Measurements from ENCODE around the gene BRIP1. TPM values are rescaled to one million over a fixed set of nuclear protein-coding genes. Genes with fewer than 3 reads are reported as not detected.

Gene BRIP1
- total and polyA plus RNA-seq, 2 donors (not counting 1 experiment from before 2014, with no cell fraction given) = 4.0 to 8.1 TPM

DNA sequence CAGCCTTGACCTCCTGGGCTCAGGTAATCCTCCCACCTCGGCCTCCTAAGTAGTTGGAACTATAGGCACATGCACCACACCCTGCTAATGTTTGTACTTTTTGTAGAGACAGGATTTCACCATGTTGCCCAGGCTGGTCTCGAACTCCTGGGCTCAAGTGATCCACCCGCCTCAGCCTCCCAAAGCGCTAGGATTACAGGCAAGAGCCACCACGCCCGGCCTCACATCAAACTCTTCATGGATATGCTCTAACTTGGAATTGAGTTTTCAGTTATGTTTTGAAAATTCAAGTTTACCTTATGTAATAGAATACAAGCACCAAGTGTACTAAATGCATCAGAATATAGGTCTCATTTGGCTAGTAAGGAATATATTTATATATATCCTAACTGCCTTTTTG lies 119.6 kb downstream of the BRIP1 start:
- TF ChIP-seq EZH2 (IDR thresholded peaks at IDR 0.05; ENCODE audit: low read length, missing control alignments) = no peak
- TF ChIP-seq, protein P1, sequence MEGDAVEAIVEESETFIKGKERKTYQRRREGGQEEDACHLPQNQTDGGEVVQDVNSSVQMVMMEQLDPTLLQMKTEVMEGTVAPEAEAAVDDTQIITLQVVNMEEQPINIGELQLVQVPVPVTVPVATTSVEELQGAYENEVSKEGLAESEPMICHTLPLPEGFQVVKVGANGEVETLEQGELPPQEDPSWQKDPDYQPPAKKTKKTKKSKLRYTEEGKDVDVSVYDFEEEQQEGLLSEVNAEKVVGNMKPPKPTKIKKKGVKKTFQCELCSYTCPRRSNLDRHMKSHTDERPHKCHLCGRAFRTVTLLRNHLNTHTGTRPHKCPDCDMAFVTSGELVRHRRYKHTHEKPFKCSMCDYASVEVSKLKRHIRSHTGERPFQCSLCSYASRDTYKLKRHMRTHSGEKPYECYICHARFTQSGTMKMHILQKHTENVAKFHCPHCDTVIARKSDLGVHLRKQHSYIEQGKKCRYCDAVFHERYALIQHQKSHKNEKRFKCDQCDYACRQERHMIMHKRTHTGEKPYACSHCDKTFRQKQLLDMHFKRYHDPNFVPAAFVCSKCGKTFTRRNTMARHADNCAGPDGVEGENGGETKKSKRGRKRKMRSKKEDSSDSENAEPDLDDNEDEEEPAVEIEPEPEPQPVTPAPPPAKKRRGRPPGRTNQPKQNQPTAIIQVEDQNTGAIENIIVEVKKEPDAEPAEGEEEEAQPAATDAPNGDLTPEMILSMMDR (conservative IDR thresholded peaks at IDR 0.05 in 1 of 2, IDR thresholded peaks at IDR 0.05 in 1 of 2; ENCODE audit: low read depth in 1 of 2, low read length in 2 of 2) = no peak
- Histone ChIP-seq H4K20me1 (ENCODE audit: control insufficient read depth, extremely low read depth, insufficient read depth, low read length) (no peaks in the 10 kb centered on the region), H3K4me2 (ENCODE audit: extremely low read depth, insufficient read depth, low read length) (no peak overlapping the region), H3K4me1 (ENCODE audit: control insufficient read depth, extremely low read depth, insufficient read depth, low read length) (no peaks in the 10 kb centered on the region), H3K9me3 (ENCODE audit: control insufficient read depth, insufficient read depth, low read depth, low read length) (no peaks in the 10 kb centered on the region), H3K36me3 (ENCODE audit: control insufficient read depth, insufficient read depth, low read length) (peaks cover 1% of the 10 kb centered on the region), H3K4me3 (replicated peaks in 1 of 4; ENCODE audit: control extremely low read depth in 1 of 4, insufficient read depth in 1 of 4, low read depth in 3 of 4, low read length in 4 of 4) (no peak overlapping the region), H3K27me3 (ENCODE audit: control insufficient read depth, insufficient read depth, low read length) (no peaks in the 10 kb centered on the region), H3K9ac (ENCODE audit: insufficient read depth, low read length) (no peak overlapping the region), H3K27ac (ENCODE audit: insufficient read depth, low read length) (no peak overlapping the region), H2AFZ (ENCODE audit: low read length) (no peak overlapping the region), H3K79me2 (ENCODE audit: control insufficient read depth, insufficient read depth, low read length) (no peaks in the 10 kb centered on the region)
- no peak for DNase-seq (ENCODE audit: low read depth in 2 of 2)

DNA sequence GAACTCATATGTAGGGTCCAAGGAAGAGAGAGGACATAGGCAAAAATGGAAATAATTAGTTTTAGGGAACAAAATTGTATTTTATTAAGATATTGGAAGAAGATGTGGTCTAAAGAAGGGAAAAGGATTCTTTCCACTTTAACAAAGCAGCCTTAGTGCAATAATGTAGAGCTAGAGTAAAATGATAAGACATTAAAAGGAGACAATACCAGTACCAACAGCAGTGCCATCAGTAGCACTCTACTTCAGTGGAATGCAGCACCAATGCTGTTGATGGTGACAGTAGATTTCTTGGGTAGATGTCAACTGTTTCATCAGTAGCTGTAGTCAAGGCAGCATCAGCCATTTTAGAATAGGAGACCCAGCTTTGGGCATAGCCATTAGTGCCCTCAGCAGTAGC lies 124.3 kb downstream of the BRIP1 start:
- no peak for TF ChIP-seq EZH2 (IDR thresholded peaks at IDR 0.05; ENCODE audit: low read length, missing control alignments)
- TF ChIP-seq, protein P1 (conservative IDR thresholded peaks at IDR 0.05 in 1 of 2, IDR thresholded peaks at IDR 0.05 in 1 of 2; ENCODE audit: low read depth in 1 of 2, low read length in 2 of 2) = no peak
- Histone ChIP-seq H2AFZ (ENCODE audit: low read length) (no peak overlapping the region), H3K4me3 (replicated peaks in 1 of 4; ENCODE audit: control extremely low read depth in 1 of 4, insufficient read depth in 1 of 4, low read depth in 3 of 4, low read length in 4 of 4) (no peak overlapping the region), H3K27me3 (ENCODE audit: control insufficient read depth, insufficient read depth, low read length) (no peaks in the 10 kb centered on the region), H3K9me3 (ENCODE audit: control insufficient read depth, insufficient read depth, low read depth, low read length) (no peaks in the 10 kb centered on the region), H3K4me1 (ENCODE audit: control insufficient read depth, extremely low read depth, insufficient read depth, low read length) (no peaks in the 10 kb centered on the region), H3K9ac (ENCODE audit: insufficient read depth, low read length) (no peak overlapping the region), H3K79me2 (ENCODE audit: control insufficient read depth, insufficient read depth, low read length) (no peaks in the 10 kb centered on the region), H3K36me3 (ENCODE audit: control insufficient read depth, insufficient read depth, low read length) (peaks cover 1% of the 10 kb centered on the region), H4K20me1 (ENCODE audit: control insufficient read depth, extremely low read depth, insufficient read depth, low read length) (no peaks in the 10 kb centered on the region), H3K27ac (ENCODE audit: insufficient read depth, low read length) (no peak overlapping the region), H3K4me2 (ENCODE audit: extremely low read depth, insufficient read depth, low read length) (no peak overlapping the region)
- DNase-seq (ENCODE audit: low read depth in 2 of 2) = no peak

DNA sequence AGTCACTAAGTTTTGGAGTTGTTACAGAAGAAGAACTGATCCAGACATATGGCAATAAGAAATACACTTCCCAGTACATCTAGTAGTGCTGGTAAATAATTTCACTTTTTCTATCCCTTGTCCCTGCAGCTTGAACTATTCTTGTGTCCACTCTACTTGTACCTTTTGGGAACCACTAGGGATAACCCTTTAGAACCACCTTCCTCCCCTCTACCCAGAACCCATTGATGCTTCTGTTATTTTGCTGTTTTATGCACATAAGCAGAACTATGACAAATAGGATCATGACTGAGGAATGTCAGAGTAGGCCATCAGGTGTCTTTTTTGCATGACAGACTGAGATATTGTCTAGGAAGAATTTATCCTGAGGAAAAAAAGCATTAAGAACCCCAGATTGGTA lies 125.1 kb downstream of the BRIP1 start:
- TF ChIP-seq EZH2 (IDR thresholded peaks at IDR 0.05; ENCODE audit: low read length, missing control alignments) = no peak
- TF ChIP-seq, protein P1 (conservative IDR thresholded peaks at IDR 0.05 in 1 of 2, IDR thresholded peaks at IDR 0.05 in 1 of 2; ENCODE audit: low read depth in 1 of 2, low read length in 2 of 2) = no peak
- Histone ChIP-seq H3K4me2 (ENCODE audit: extremely low read depth, insufficient read depth, low read length) (no peak overlapping the region), H3K79me2 (ENCODE audit: control insufficient read depth, insufficient read depth, low read length) (no peaks in the 10 kb centered on the region), H3K9me3 (ENCODE audit: control insufficient read depth, insufficient read depth, low read depth, low read length) (no peaks in the 10 kb centered on the region), H3K4me1 (ENCODE audit: control insufficient read depth, extremely low read depth, insufficient read depth, low read length) (no peaks in the 10 kb centered on the region), H3K27me3 (ENCODE audit: control insufficient read depth, insufficient read depth, low read length) (no peaks in the 10 kb centered on the region), H3K4me3 (replicated peaks in 1 of 4; ENCODE audit: control extremely low read depth in 1 of 4, insufficient read depth in 1 of 4, low read depth in 3 of 4, low read length in 4 of 4) (no peak overlapping the region), H4K20me1 (ENCODE audit: control insufficient read depth, extremely low read depth, insufficient read depth, low read length) (no peaks in the 10 kb centered on the region), H3K36me3 (ENCODE audit: control insufficient read depth, insufficient read depth, low read length) (peaks cover 1% of the 10 kb centered on the region), H2AFZ (ENCODE audit: low read length) (no peak overlapping the region), H3K9ac (ENCODE audit: insufficient read depth, low read length) (no peak overlapping the region), H3K27ac (ENCODE audit: insufficient read depth, low read length) (no peak overlapping the region)
- DNase-seq (ENCODE audit: low read depth in 2 of 2) = no peak
